ENCODE measurements around the gene ASB6.
A peak's percentile ranks its signal among the peaks of the same experiment; 100 is the strongest.

The ASB6 gene

GRCh38 chr9:129623331-129623730 is 18.6 kb downstream of the ASB6 start:
- Histone ChIP-seq H3K27me3 (ENCODE audit: insufficient read depth, low read length, poor library complexity) (peaks cover 5% of the 10 kb centered on the region), H2AK5ac (ENCODE audit: low read length) (no peak overlapping the region), H3K23ac (ENCODE audit: low read length) (no peak overlapping the region), H3K4me2 (ENCODE audit: low read length) (no peak overlapping the region), H3K4ac (ENCODE audit: low read depth, low read length) (no peak overlapping the region), H3K79me2 (ENCODE audit: control insufficient read depth, insufficient read depth, low read length) (peaks cover 23% of the 10 kb centered on the region), H3K18ac (ENCODE audit: low read length) (no peak overlapping the region), H2BK5ac (ENCODE audit: low read length) (no peak overlapping the region), H3K4me3 (ENCODE audit: low read length) (no peak overlapping the region), H3K79me1 (ENCODE audit: low read length) (peaks cover 11% of the 10 kb centered on the region), H3K4me1 (ENCODE audit: control insufficient read depth, low read depth, low read length) (peaks cover 6% of the 10 kb centered on the region), H2BK120ac (ENCODE audit: low read depth, low read length) (no peak overlapping the region), H4K5ac (ENCODE audit: low read length) (no peak overlapping the region), H3K27ac (ENCODE audit: low read depth, low read length) (no peak overlapping the region), H3K36me3 (ENCODE audit: control insufficient read depth, insufficient read depth, low read length) (no peaks in the 10 kb centered on the region), H2BK15ac (replicated peaks; ENCODE audit: low read depth) (no peak overlapping the region), H4K8ac (ENCODE audit: low read depth, low read length) (no peak overlapping the region), H3K9ac (ENCODE audit: low read length) (no peak overlapping the region), H3K56ac (ENCODE audit: low read length) (no peak overlapping the region)
- no CpG with 5 or more reads among the region's 6 CpGs for WGBS (ENCODE audit: extremely low coverage, insufficient coverage, low lambda C conversion rate)
- no peak for DNase-seq

GRCh38 chr9:129620669-129621295 is 21.2 kb downstream of the ASB6 start, which contains the start of gene C9orf50:
C9orf50 (minus strand) TSS chr9:129621101; CDS start chr9:129620574, 527 bp downstream.
- H3K36me3 ChIP-seq (ENCODE audit: control insufficient read depth, insufficient read depth, low read length), result no peaks in the 10 kb centered on the region
- no peaks in the 10 kb centered on the region for H3K4me1 ChIP-seq (ENCODE audit: control insufficient read depth, low read depth, low read length)
- H2BK120ac ChIP-seq (ENCODE audit: low read depth, low read length), result no peak within 1 kb of the TSS
- no peaks in the 10 kb centered on the region for H3K79me1 ChIP-seq (ENCODE audit: low read length)
- peaks cover 5% of the 10 kb centered on the region for H3K27me3 ChIP-seq (ENCODE audit: insufficient read depth, low read length, poor library complexity)
- no peak within 1 kb of the TSS for H4K8ac ChIP-seq (ENCODE audit: low read depth, low read length)
- H3K23ac ChIP-seq (ENCODE audit: low read length), result peak within 1 kb of the TSS; percentile 57
- H2AK5ac ChIP-seq (ENCODE audit: low read length), result no peak within 1 kb of the TSS
- no peak within 1 kb of the TSS for H4K5ac ChIP-seq (ENCODE audit: low read length)
- peak within 1 kb of the TSS; percentile 59 for H3K4ac ChIP-seq (ENCODE audit: low read depth, low read length)
- H3K56ac ChIP-seq (ENCODE audit: low read length), result peak within 1 kb of the TSS; percentile 92
- H3K79me2 ChIP-seq (ENCODE audit: control insufficient read depth, insufficient read depth, low read length), result no peaks in the 10 kb centered on the region
- DNase-seq, result no peak
- H2BK5ac ChIP-seq (ENCODE audit: low read length), result no peak within 1 kb of the TSS
- H3K9ac ChIP-seq (ENCODE audit: low read length), result peak within 1 kb of the TSS; percentile 73
- H2BK15ac ChIP-seq (replicated peaks; ENCODE audit: low read depth), result no peak within 1 kb of the TSS
- H3K18ac ChIP-seq (ENCODE audit: low read length), result peak within 1 kb of the TSS; percentile 69
- peak within 1 kb of the TSS; percentile 33 for H3K4me3 ChIP-seq (ENCODE audit: low read length)
- H3K4me2 ChIP-seq (ENCODE audit: low read length), result peak within 1 kb of the TSS; percentile 86
- H3K27ac ChIP-seq (ENCODE audit: low read depth, low read length), result no peak within 1 kb of the TSS
- WGBS (ENCODE audit: extremely low coverage, insufficient coverage, low lambda C conversion rate), result no CpG with 5 or more reads among the region's 21 CpGs

GRCh38 chr9:129619787-129620668 is 21.9 kb downstream of the ASB6 start:
- Histone ChIP-seq H2AK5ac (ENCODE audit: low read length) (no peak overlapping the region), H2BK120ac (ENCODE audit: low read depth, low read length) (no peak overlapping the region), H3K4me2 (ENCODE audit: low read length) (peak overlapping the region; percentile 86), H2BK15ac (replicated peaks; ENCODE audit: low read depth) (no peak overlapping the region), H3K23ac (ENCODE audit: low read length) (peak overlapping the region; percentile 57), H4K5ac (ENCODE audit: low read length) (no peak overlapping the region), H3K4me3 (ENCODE audit: low read length) (peak overlapping the region; percentile 33), H3K4ac (ENCODE audit: low read depth, low read length) (peak overlapping the region; percentile 59), H4K8ac (ENCODE audit: low read depth, low read length) (no peak overlapping the region), H3K27me3 (ENCODE audit: insufficient read depth, low read length, poor library complexity) (peaks cover 5% of the 10 kb centered on the region), H3K4me1 (ENCODE audit: control insufficient read depth, low read depth, low read length) (no peaks in the 10 kb centered on the region), H3K36me3 (ENCODE audit: control insufficient read depth, insufficient read depth, low read length) (no peaks in the 10 kb centered on the region), H3K18ac (ENCODE audit: low read length) (peak overlapping the region; percentile 69), H3K9ac (ENCODE audit: low read length) (peak overlapping the region; percentile 73), H3K27ac (ENCODE audit: low read depth, low read length) (no peak overlapping the region), H2BK5ac (ENCODE audit: low read length) (no peak overlapping the region), H3K56ac (ENCODE audit: low read length) (peak overlapping the region; percentile 92), H3K79me2 (ENCODE audit: control insufficient read depth, insufficient read depth, low read length) (no peaks in the 10 kb centered on the region), H3K79me1 (ENCODE audit: low read length) (no peaks in the 10 kb centered on the region)
- WGBS (ENCODE audit: extremely low coverage, insufficient coverage, low lambda C conversion rate), result no CpG with 5 or more reads among the region's 82 CpGs
- peak; percentile 53 for DNase-seq

- Histone ChIP-seq H2AK5ac (ENCODE audit: low read length) (no peak overlapping the region), H4K8ac (ENCODE audit: low read depth, low read length) (no peak overlapping the region), H3K79me1 (ENCODE audit: low read length) (no peaks in the 10 kb centered on the region), H3K18ac (ENCODE audit: low read length) (no peak overlapping the region), H3K27me3 (ENCODE audit: insufficient read depth, low read length, poor library complexity) (peaks cover 5% of the 10 kb centered on the region), H3K4ac (ENCODE audit: low read depth, low read length) (no peak overlapping the region), H3K56ac (ENCODE audit: low read length) (no peak overlapping the region), H3K4me3 (ENCODE audit: low read length) (no peak overlapping the region), H3K23ac (ENCODE audit: low read length) (no peak overlapping the region), H3K27ac (ENCODE audit: low read depth, low read length) (no peak overlapping the region), H4K5ac (ENCODE audit: low read length) (no peak overlapping the region), H3K4me2 (ENCODE audit: low read length) (no peak overlapping the region), H2BK15ac (replicated peaks; ENCODE audit: low read depth) (no peak overlapping the region), H2BK5ac (ENCODE audit: low read length) (no peak overlapping the region), H3K79me2 (ENCODE audit: control insufficient read depth, insufficient read depth, low read length) (no peaks in the 10 kb centered on the region), H3K4me1 (ENCODE audit: control insufficient read depth, low read depth, low read length) (no peaks in the 10 kb centered on the region), H3K36me3 (ENCODE audit: control insufficient read depth, insufficient read depth, low read length) (no peaks in the 10 kb centered on the region), H2BK120ac (ENCODE audit: low read depth, low read length) (no peak overlapping the region), H3K9ac (ENCODE audit: low read length) (no peak overlapping the region)
- no CpG with 5 or more reads among the region's 1 CpG for WGBS (ENCODE audit: extremely low coverage, insufficient coverage, low lambda C conversion rate)
- DNase-seq, result peak; percentile 89
Observed at GRCh38 chr9:129617167-129617566, 24.8 kb downstream of the ASB6 start.

- H3K56ac ChIP-seq (ENCODE audit: low read length), result no peak overlapping the region
- no CpG with 5 or more reads among the region's 31 CpGs for WGBS (ENCODE audit: extremely low coverage, insufficient coverage, low lambda C conversion rate)
Observed at GRCh38 chr9:129615407-129616285, 26.3 kb downstream of the ASB6 start.

More at GRCh38 chr9:129615407-129616285, 26.3 kb downstream of the ASB6 start:
- Histone ChIP-seq H3K18ac (ENCODE audit: low read length) (no peak overlapping the region), H3K23ac (ENCODE audit: low read length) (no peak overlapping the region), H3K4me1 (ENCODE audit: control insufficient read depth, low read depth, low read length) (no peaks in the 10 kb centered on the region), H3K79me1 (ENCODE audit: low read length) (no peaks in the 10 kb centered on the region), H3K27me3 (ENCODE audit: insufficient read depth, low read length, poor library complexity) (peaks cover 2% of the 10 kb centered on the region), H2BK120ac (ENCODE audit: low read depth, low read length) (no peak overlapping the region), H4K8ac (ENCODE audit: low read depth, low read length) (no peak overlapping the region), H3K4me3 (ENCODE audit: low read length) (no peak overlapping the region), H3K9ac (ENCODE audit: low read length) (no peak overlapping the region), H4K5ac (ENCODE audit: low read length) (no peak overlapping the region), H2BK5ac (ENCODE audit: low read length) (no peak overlapping the region), H2BK15ac (replicated peaks; ENCODE audit: low read depth) (no peak overlapping the region), H3K79me2 (ENCODE audit: control insufficient read depth, insufficient read depth, low read length) (no peaks in the 10 kb centered on the region), H2AK5ac (ENCODE audit: low read length) (no peak overlapping the region), H3K36me3 (ENCODE audit: control insufficient read depth, insufficient read depth, low read length) (no peaks in the 10 kb centered on the region), H3K27ac (ENCODE audit: low read depth, low read length) (no peak overlapping the region), H3K4ac (ENCODE audit: low read depth, low read length) (no peak overlapping the region), H3K4me2 (ENCODE audit: low read length) (no peak overlapping the region)
- no peak for DNase-seq

Measured in mesendoderm (in vitro differentiated cells).